ENCODE measurements around the gene SLC16A12.

The SLC16A12 gene

DNA sequence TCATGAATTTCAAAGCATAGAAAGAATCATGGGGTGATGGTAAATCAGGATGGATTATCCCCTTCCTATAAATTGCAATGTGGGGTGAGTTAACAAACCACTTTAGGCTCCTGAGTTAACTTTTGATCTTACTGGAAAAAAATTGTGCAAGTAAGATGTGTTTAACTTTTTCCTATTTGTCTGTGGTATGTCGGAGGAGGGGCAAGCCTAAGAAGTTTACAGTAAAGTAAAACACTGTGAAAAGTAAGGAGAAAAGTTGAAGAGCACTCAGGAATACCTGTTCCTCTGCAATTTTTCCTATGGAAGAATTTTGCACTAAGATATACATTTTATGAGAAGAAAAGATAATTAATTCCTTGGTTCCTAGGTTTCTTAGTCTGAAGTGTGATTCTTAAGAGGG is 76.6 kb downstream of the SLC16A12 start:
- Histone ChIP-seq H3K36me3 (ENCODE audit: control insufficient read depth in 2 of 2, insufficient read depth in 1 of 2, low read length in 2 of 2) (no peaks in the 10 kb centered on the region), H3K4me3 (ENCODE audit: low read depth, low read length) (no peak overlapping the region), H3K9me3 (ENCODE audit: control insufficient read depth, insufficient read depth, low read depth, low read length) (no peaks in the 10 kb centered on the region), H3K27ac (ENCODE audit: extremely low read depth, low read depth, low read length) (no peak overlapping the region), H3K4me1 (ENCODE audit: control insufficient read depth, insufficient read depth, low read length) (no peaks in the 10 kb centered on the region)
- TF ChIP-seq, protein P1, sequence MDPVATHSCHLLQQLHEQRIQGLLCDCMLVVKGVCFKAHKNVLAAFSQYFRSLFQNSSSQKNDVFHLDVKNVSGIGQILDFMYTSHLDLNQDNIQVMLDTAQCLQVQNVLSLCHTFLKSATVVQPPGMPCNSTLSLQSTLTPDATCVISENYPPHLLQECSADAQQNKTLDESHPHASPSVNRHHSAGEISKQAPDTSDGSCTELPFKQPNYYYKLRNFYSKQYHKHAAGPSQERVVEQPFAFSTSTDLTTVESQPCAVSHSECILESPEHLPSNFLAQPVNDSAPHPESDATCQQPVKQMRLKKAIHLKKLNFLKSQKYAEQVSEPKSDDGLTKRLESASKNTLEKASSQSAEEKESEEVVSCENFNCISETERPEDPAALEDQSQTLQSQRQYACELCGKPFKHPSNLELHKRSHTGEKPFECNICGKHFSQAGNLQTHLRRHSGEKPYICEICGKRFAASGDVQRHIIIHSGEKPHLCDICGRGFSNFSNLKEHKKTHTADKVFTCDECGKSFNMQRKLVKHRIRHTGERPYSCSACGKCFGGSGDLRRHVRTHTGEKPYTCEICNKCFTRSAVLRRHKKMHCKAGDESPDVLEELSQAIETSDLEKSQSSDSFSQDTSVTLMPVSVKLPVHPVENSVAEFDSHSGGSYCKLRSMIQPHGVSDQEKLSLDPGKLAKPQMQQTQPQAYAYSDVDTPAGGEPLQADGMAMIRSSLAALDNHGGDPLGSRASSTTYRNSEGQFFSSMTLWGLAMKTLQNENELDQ (tag by site-specific recombination; IDR thresholded peaks at IDR 0.05; ENCODE audit: low read depth): no peak
- CTCF ChIA-PET: interaction anchor here (0.6 to 0.7 kb wide), 3 partner anchors 8 to 878 kb away, joined by 3 read pairs; no protein-coding TSS in a partner anchor
- POLR2A ChIA-PET: no interaction called here

DNA sequence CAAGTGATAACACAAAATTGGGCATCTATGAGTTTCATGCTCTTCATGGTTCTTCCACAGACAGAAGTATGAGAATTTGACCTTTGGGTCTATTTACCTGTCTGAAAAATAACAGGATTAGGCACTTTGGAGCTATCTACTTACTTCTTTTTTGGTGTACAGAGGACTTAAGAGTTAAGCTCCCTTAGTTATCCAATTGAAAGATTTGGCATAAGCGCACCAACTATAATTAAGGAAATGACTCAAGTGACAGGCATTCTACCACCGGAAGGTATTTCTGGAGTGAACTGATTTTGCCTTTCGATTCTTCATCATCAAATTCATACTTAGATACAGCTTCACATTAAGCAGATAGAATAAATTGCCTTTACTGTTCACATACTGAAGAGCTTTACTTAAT is 77.1 kb downstream of the SLC16A12 start:
- CTCF ChIA-PET: interaction anchor here (0.7 kb wide), 2 partner anchors 259 to 877 kb away, joined by 3 read pairs; no protein-coding TSS in a partner anchor
- no peak for TF ChIP-seq IKZF3 (tag by site-specific recombination; IDR thresholded peaks at IDR 0.05)
- TF ChIP-seq PRDM1 (tag by site-specific recombination; IDR thresholded peaks at IDR 0.05): no peak
- no peak for TF ChIP-seq ZNF2 (tag by site-specific recombination; IDR thresholded peaks at IDR 0.05)
- no peak for TF ChIP-seq ZFP3 (tag by site-specific recombination; IDR thresholded peaks at IDR 0.05; ENCODE audit: low read depth)
- TF ChIP-seq GLIS2 (tag by site-specific recombination; IDR thresholded peaks at IDR 0.05): no peak
- no peak for TF ChIP-seq KLF7 (tag by site-specific recombination; IDR thresholded peaks at IDR 0.05; ENCODE audit: borderline replicate concordance)
- no peak for TF ChIP-seq ZNF670 (tag by site-specific recombination; IDR thresholded peaks at IDR 0.05; ENCODE audit: low read depth)
- TF ChIP-seq ZNF600 (tag by site-specific recombination; IDR thresholded peaks at IDR 0.05): no peak
- TF ChIP-seq, protein P2, sequence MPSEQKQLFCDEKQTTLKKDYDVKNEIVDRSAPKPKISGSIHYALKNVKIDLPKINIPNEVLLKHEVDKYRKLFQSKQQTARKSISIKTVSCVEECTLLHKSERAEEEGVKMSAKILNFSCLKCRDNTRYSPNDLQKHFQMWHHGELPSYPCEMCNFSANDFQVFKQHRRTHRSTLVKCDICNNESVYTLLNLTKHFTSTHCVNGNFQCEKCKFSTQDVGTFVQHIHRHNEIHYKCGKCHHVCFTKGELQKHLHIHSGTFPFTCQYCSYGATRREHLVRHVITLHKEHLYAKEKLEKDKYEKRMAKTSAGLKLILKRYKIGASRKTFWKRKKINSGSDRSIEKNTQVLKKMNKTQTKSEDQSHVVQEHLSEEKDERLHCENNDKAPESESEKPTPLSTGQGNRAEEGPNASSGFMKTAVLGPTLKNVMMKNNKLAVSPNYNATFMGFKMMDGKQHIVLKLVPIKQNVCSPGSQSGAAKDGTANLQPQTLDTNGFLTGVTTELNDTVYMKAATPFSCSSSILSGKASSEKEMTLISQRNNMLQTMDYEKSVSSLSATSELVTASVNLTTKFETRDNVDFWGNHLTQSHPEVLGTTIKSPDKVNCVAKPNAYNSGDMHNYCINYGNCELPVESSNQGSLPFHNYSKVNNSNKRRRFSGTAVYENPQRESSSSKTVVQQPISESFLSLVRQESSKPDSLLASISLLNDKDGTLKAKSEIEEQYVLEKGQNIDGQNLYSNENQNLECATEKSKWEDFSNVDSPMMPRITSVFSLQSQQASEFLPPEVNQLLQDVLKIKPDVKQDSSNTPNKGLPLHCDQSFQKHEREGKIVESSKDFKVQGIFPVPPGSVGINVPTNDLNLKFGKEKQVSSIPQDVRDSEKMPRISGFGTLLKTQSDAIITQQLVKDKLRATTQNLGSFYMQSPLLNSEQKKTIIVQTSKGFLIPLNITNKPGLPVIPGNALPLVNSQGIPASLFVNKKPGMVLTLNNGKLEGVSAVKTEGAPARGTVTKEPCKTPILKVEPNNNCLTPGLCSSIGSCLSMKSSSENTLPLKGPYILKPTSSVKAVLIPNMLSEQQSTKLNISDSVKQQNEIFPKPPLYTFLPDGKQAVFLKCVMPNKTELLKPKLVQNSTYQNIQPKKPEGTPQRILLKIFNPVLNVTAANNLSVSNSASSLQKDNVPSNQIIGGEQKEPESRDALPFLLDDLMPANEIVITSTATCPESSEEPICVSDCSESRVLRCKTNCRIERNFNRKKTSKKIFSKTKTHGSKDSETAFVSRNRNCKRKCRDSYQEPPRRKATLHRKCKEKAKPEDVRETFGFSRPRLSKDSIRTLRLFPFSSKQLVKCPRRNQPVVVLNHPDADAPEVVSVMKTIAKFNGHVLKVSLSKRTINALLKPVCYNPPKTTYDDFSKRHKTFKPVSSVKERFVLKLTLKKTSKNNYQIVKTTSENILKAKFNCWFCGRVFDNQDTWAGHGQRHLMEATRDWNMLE (tag by site-specific recombination; conservative IDR thresholded peaks at IDR 0.05; ENCODE audit: low read depth): no peak
- H3K27ac ChIP-seq (ENCODE audit: extremely low read depth, low read depth, low read length): no peak overlapping the region
- H3K4me3 ChIP-seq (ENCODE audit: low read depth, low read length): no peak overlapping the region
- H3K4me1 ChIP-seq (ENCODE audit: control insufficient read depth, insufficient read depth, low read length): no peaks in the 10 kb centered on the region
- H3K36me3 ChIP-seq (ENCODE audit: control insufficient read depth in 2 of 2, insufficient read depth in 1 of 2, low read length in 2 of 2): no peaks in the 10 kb centered on the region
- no peaks in the 10 kb centered on the region for H3K9me3 ChIP-seq (ENCODE audit: control insufficient read depth, insufficient read depth, low read depth, low read length)
- POLR2A ChIA-PET: no interaction called here

DNA sequence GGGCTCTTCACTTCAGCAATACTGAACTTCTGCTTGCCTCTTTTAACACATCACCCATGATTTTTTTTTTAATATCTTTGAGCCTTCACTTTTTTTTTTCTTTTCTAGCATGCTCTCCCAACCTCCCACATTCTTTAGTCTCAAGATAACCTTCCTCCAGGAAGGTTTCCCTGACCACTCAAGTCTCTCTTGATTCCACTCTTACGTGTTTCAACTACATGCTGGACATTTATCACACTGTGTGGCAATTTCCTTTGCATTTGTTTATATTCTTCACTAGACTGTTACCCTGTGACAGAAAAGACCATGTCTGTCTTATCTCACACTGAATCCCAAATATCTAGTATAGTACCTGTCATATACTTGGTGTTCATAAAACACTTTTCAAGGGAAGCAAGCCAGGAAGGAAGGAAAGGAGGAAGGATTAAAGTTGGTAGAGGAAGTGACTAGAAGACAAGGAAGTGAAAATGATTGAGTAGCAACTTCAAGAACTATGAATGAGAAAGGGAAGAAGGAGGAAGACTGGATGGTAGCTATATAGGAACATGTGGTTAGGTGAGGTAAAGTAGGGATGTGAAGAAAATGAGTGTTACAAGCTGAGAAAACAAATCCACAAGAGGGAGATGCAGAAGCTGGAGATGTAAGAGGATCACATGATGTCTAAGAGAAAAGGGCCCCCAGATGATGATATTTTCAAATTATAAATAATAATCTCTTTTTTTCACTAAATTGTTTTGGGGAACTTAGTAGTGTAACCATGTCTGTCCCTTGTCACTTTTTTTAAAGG is 80.6 kb downstream of the SLC16A12 start:
- no peaks in the 10 kb centered on the region for H3K9me3 ChIP-seq (ENCODE audit: control insufficient read depth, insufficient read depth, low read depth, low read length)
- POLR2A ChIA-PET: no interaction called here
- TF ChIP-seq ZNF121 (tag by site-specific recombination; IDR thresholded peaks at IDR 0.05) (no peak), ZNF785 (tag by site-specific recombination; IDR thresholded peaks at IDR 0.05) (no peak), ZXDB (tag by site-specific recombination; IDR thresholded peaks at IDR 0.05) (no peak), ZNF2 (tag by site-specific recombination; IDR thresholded peaks at IDR 0.05) (no peak), ZNF510 (tag by site-specific recombination; IDR thresholded peaks at IDR 0.05; ENCODE audit: insufficient replicate concordance) (no peak), ZSCAN30 (tag by site-specific recombination; IDR thresholded peaks at IDR 0.05) (no peak)
- H3K36me3 ChIP-seq (ENCODE audit: control insufficient read depth in 2 of 2, insufficient read depth in 1 of 2, low read length in 2 of 2): no peaks in the 10 kb centered on the region
- CTCF ChIA-PET: interaction anchor here (0.6 kb wide), 1 partner anchor 705 kb away, joined by 3 read pairs; no protein-coding TSS in a partner anchor
- no peak overlapping the region for H3K27ac ChIP-seq (ENCODE audit: extremely low read depth, low read depth, low read length)
- no peak overlapping the region for H3K4me3 ChIP-seq (ENCODE audit: low read depth, low read length)
- H3K4me1 ChIP-seq (ENCODE audit: control insufficient read depth, insufficient read depth, low read length): no peaks in the 10 kb centered on the region
